Fibroblast of lung (primary cell): Measurements from ENCODE around the gene RCCD1. TPM values are rescaled to one million over a fixed set of nuclear protein-coding genes. Genes with fewer than 3 reads are reported as not detected.

Source experiments
- DNase-seq, 2 donors: peaks; one replicate each; pipeline versions ENCODE4 v3.0.0 to v3.0.0-alpha.2; 2010; ENCODE audit warnings: low read depth in 2 of 2
- H2AFZ ChIP-seq: 2 replicates; pipeline ENCODE4 v1.5.1; 2012; ENCODE audit warnings: low read length, control low read depth, inconsistent platforms
- H3K27ac ChIP-seq: 2 replicates; pipeline ENCODE4 v1.5.1; 2011; ENCODE audit warnings: low read length, control low read depth; ENCODE audit not compliant: insufficient read depth
- H3K27me3 ChIP-seq: 2 replicates; pipeline ENCODE4 v1.5.1; 2011; ENCODE audit warnings: mild to moderate bottlenecking, low read length; ENCODE audit not compliant: control insufficient read depth, insufficient read depth
- H3K36me3 ChIP-seq: 2 replicates; pipeline ENCODE4 v1.5.1; 2011; ENCODE audit warnings: low read length; ENCODE audit not compliant: control insufficient read depth, insufficient read depth
- H3K4me1 ChIP-seq: 2 replicates; pipeline ENCODE4 v1.5.1; 2011; ENCODE audit warnings: low read length; ENCODE audit not compliant: control insufficient read depth, insufficient read depth; ENCODE audit errors: extremely low read depth
- H3K4me2 ChIP-seq: 2 replicates; pipeline ENCODE4 v1.5.1; 2011; ENCODE audit warnings: low read length, control low read depth; ENCODE audit not compliant: insufficient read depth; ENCODE audit errors: extremely low read depth
- H3K4me3 ChIP-seq, 4 experiments: fragments of 200-600 bp in 1 of 4; sonication (generic) in 1 of 4; replicated peaks in 1 of 4; 2 replicates each; pipeline ENCODE4 v1.5.1; 2011 to 2016; ENCODE audit warnings: low read length in 4 of 4, low read depth in 3 of 4, mild to moderate bottlenecking in 3 of 4, control low read depth in 2 of 4, inconsistent platforms in 1 of 4, mixed read lengths in 1 of 4; ENCODE audit not compliant: insufficient read depth in 1 of 4; ENCODE audit errors: control extremely low read depth in 1 of 4
- H3K79me2 ChIP-seq: 2 replicates; pipeline ENCODE4 v1.5.1; 2012; ENCODE audit warnings: mild to moderate bottlenecking, low read length, inconsistent platforms; ENCODE audit not compliant: control insufficient read depth, insufficient read depth
- H3K9ac ChIP-seq: 2 replicates; pipeline ENCODE4 v1.5.1; 2011; ENCODE audit warnings: mild to moderate bottlenecking, low read length, control low read depth; ENCODE audit not compliant: insufficient read depth
- H3K9me3 ChIP-seq: 2 replicates; pipeline ENCODE4 v1.5.1; 2012; ENCODE audit warnings: low read depth, low read length; ENCODE audit not compliant: control insufficient read depth, insufficient read depth
- H4K20me1 ChIP-seq: 2 replicates; pipeline ENCODE4 v1.5.1; 2011; ENCODE audit warnings: low read length; ENCODE audit not compliant: control insufficient read depth, insufficient read depth; ENCODE audit errors: extremely low read depth
- EZH2 ChIP-seq: IDR thresholded peaks from 2 replicates; pipeline ENCODE4 v1.5.1; 2012; ENCODE audit warnings: low read length, control low read depth, mild to moderate bottlenecking; ENCODE audit errors: missing control alignments
- polyA plus RNA-seq, 2 donors: library from polyadenylated mRNA; depleted of rRNA in 1 of 2; stranded (reverse) in 1 of 2; unstranded in 1 of 2; fragments of >200 nt; gene quantifications; 2 replicates each; pipeline ENCODE4 v1.2.1, GENCODE V29; 2011 to 2012; ENCODE audit warnings: missing spikeins in 1 of 2
- total RNA-seq: library from RNA; depleted of rRNA; stranded (reverse); fragments of >200 nt; gene quantifications from 2 replicates; pipeline ENCODE4 v1.2.1, GENCODE V29; 2014
- TF ChIP-seq, protein P1 (sequence below), 2 donors: IDR thresholded peaks in 1 of 2; conservative IDR thresholded peaks in 1 of 2; 1 replicate in 1 of 2; 2 replicates in 1 of 2; pipeline ENCODE4 v1.5.1; 2011 to 2012; ENCODE audit warnings: low read length in 2 of 2, control low read depth in 1 of 2, inconsistent platforms in 1 of 2, low read depth in 1 of 2, mild to moderate bottlenecking in 1 of 2

Gene RCCD1
- total and polyA plus RNA-seq, 2 donors (not counting 1 experiment from before 2014, with no cell fraction given) = 5.9 to 14.2 TPM

DNA sequence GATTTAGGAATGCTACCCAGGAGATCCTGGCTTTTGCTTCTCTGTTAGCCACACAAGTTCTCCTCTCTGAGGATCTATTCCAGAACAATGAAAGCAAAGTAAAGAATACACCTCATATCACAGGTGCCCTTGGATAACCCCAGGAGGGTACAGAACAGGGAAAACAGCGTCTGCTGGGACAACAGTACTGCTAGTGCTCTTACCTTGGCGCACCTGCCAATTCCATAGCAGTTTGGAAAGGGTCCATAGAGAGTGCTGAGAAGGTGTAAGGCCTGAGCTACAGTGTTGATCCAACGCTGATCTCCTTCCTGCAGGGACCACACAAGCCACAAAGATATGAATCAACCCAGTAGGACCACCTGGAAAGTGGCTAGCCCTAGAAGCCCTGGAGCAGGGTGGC, 52.6 kb downstream of the RCCD1 start:
- Histone ChIP-seq H3K79me2 (no peaks in the 10 kb centered on the region), H2AFZ (no peak overlapping the region), H3K4me1 (no peaks in the 10 kb centered on the region), H3K9me3 (no peaks in the 10 kb centered on the region), H3K4me2 (no peak overlapping the region), H3K36me3 (peaks cover 9% of the 10 kb centered on the region), H3K27ac (no peak overlapping the region), H3K27me3 (no peaks in the 10 kb centered on the region), H4K20me1 (no peaks in the 10 kb centered on the region), H3K4me3 (no peak overlapping the region), H3K9ac (no peak overlapping the region)
- TF ChIP-seq EZH2 = no peak
- TF ChIP-seq, protein P1, sequence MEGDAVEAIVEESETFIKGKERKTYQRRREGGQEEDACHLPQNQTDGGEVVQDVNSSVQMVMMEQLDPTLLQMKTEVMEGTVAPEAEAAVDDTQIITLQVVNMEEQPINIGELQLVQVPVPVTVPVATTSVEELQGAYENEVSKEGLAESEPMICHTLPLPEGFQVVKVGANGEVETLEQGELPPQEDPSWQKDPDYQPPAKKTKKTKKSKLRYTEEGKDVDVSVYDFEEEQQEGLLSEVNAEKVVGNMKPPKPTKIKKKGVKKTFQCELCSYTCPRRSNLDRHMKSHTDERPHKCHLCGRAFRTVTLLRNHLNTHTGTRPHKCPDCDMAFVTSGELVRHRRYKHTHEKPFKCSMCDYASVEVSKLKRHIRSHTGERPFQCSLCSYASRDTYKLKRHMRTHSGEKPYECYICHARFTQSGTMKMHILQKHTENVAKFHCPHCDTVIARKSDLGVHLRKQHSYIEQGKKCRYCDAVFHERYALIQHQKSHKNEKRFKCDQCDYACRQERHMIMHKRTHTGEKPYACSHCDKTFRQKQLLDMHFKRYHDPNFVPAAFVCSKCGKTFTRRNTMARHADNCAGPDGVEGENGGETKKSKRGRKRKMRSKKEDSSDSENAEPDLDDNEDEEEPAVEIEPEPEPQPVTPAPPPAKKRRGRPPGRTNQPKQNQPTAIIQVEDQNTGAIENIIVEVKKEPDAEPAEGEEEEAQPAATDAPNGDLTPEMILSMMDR (conservative IDR thresholded peaks at IDR 0.05 in 1 of 2, IDR thresholded peaks at IDR 0.05 in 1 of 2; ENCODE audit: low read depth in 1 of 2, low read length in 2 of 2) = no peak
- DNase-seq = no peak

Other genes with a start within 250 kb of the RCCD1 start
- 0.26 and 1.5 TPM in 2 replicates for gene BLM, start 237.5 kb upstream of the RCCD1 start, total RNA-seq
- 1.7 and 3.7 TPM in 2 replicates for gene BLM, start 237.5 kb upstream of the RCCD1 start, polyA plus RNA-seq
- 19.5 and 27.9 TPM in 2 replicates for gene FURIN, start 86.3 kb upstream of the RCCD1 start, total RNA-seq
- gene FURIN, start 86.3 kb upstream of the RCCD1 start, polyA plus RNA-seq = 19.4 and 20.4 TPM in 2 replicates
- 23.4 and 31.2 TPM in 2 replicates for gene FES, start 70.4 kb upstream of the RCCD1 start, total RNA-seq
- gene FES, start 70.4 kb upstream of the RCCD1 start, polyA plus RNA-seq = 5.5 and 7.0 TPM in 2 replicates
- 18.2 and 36.0 TPM in 2 replicates for gene MAN2A2, start 51.6 kb upstream of the RCCD1 start, total RNA-seq
- gene MAN2A2, start 51.6 kb upstream of the RCCD1 start, polyA plus RNA-seq = 11.3 and 18.0 TPM in 2 replicates
- 13.4 and 16.3 TPM in 2 replicates for gene HDDC3, start 22.3 kb upstream of the RCCD1 start, total RNA-seq
- 10.2 and 15.5 TPM in 2 replicates for gene HDDC3, start 22.3 kb upstream of the RCCD1 start, polyA plus RNA-seq
- gene UNC45A, start 19.6 kb upstream of the RCCD1 start, total RNA-seq = 88.6 and 104 TPM in 2 replicates
- 41.7 and 52.5 TPM in 2 replicates for gene UNC45A, start 19.6 kb upstream of the RCCD1 start, polyA plus RNA-seq
- 9.2 and 57.8 TPM in 2 replicates for gene PRC1, start 39.7 kb downstream of the RCCD1 start, total RNA-seq
- gene PRC1, start 39.7 kb downstream of the RCCD1 start, polyA plus RNA-seq = 60.5 and 239 TPM in 2 replicates
- gene VPS33B, start 67.7 kb downstream of the RCCD1 start, total RNA-seq = 9.0 and 11.2 TPM in 2 replicates
- 11.1 and 11.2 TPM in 2 replicates for gene VPS33B, start 67.7 kb downstream of the RCCD1 start, polyA plus RNA-seq
- gene SV2B, start 145.4 kb downstream of the RCCD1 start, total RNA-seq = under 0.01 and 0.26 TPM in 2 replicates
- gene SV2B, start 145.4 kb downstream of the RCCD1 start, polyA plus RNA-seq = not detected in 2 replicates